ENCODE data around the gene SDK1. TPM values are rescaled to one million over a fixed set of nuclear protein-coding genes. Genes with fewer than 3 reads are reported as not detected.

Gene SDK1
- total RNA-seq, 4 donors from 2014 or later: 1.3 to 5.0 (median 2.0) TPM

GRCh38 chr7:3974329-3974728 lies 673.3 kb downstream of the SDK1 start:
- Histone ChIP-seq H3K27ac (no peak overlapping the region), H3K27me3 (no peaks in the 10 kb centered on the region), H3K36me3 (no peaks in the 10 kb centered on the region), H3K4me3 (replicated peaks in 1 of 3) (no peak overlapping the region), H3K4me1 (no peaks in the 10 kb centered on the region), H3K9me3 (no peaks in the 10 kb centered on the region)
- no peak for DNase-seq
- intact Hi-C loops (cut with DNase I): no loop called here
- WGBS, 2 donors: 93% methylated on average over 19 of the region's 19 CpGs
- TF ChIP-seq POLR2A (IDR thresholded peaks at IDR 0.05) (no peak), CTCF (IDR thresholded peaks at IDR 0.05) (no peak)

GRCh38 chr7:3975371-3975770 lies 674.3 kb downstream of the SDK1 start:
- TF ChIP-seq CTCF (IDR thresholded peaks at IDR 0.05) (no peak), POLR2A (IDR thresholded peaks at IDR 0.05) (no peak)

GRCh38 chr7:3977391-3977790 lies 676.3 kb downstream of the SDK1 start:
- 96 to 99% methylated on average over 9 to 11 of the region's 12 CpGs for WGBS, 2 donors
- Histone ChIP-seq H3K27ac (no peak overlapping the region), H3K36me3 (no peaks in the 10 kb centered on the region), H3K4me1 (no peaks in the 10 kb centered on the region), H3K4me3 (replicated peaks in 1 of 3) (no peak overlapping the region), H3K27me3 (no peaks in the 10 kb centered on the region), H3K9me3 (no peaks in the 10 kb centered on the region)
- TF ChIP-seq POLR2A (IDR thresholded peaks at IDR 0.05) (no peak), CTCF (IDR thresholded peaks at IDR 0.05) (no peak)
- DNase-seq: no peak
- intact Hi-C loops (cut with DNase I): no loop called here

More at GRCh38 chr7:3975371-3975770, 674.3 kb downstream of the SDK1 start:
- no peaks in the 10 kb centered on the region for H3K4me1 ChIP-seq
- H3K27me3 ChIP-seq: no peaks in the 10 kb centered on the region
- H3K36me3 ChIP-seq: no peaks in the 10 kb centered on the region
- H3K27ac ChIP-seq: no peak overlapping the region
- intact Hi-C loops (cut with DNase I): no loop called here
- H3K4me3 ChIP-seq (replicated peaks in 1 of 3): no peak overlapping the region
- no peaks in the 10 kb centered on the region for H3K9me3 ChIP-seq
- DNase-seq: no peak
- 93 to 94% methylated on average over 6 of the region's 6 CpGs for WGBS, 2 donors

GRCh38 chr7:3978839-3979238 lies 677.8 kb downstream of the SDK1 start:
- Histone ChIP-seq H3K4me1 (no peaks in the 10 kb centered on the region), H3K36me3 (no peaks in the 10 kb centered on the region), H3K4me3 (replicated peaks in 1 of 3) (no peak overlapping the region), H3K27ac (no peak overlapping the region), H3K27me3 (no peaks in the 10 kb centered on the region), H3K9me3 (no peaks in the 10 kb centered on the region)
- 80 to 82% methylated on average over 8 of the region's 8 CpGs for WGBS, 2 donors
- DNase-seq: no peak
- intact Hi-C loops (cut with DNase I): no loop called here
- no peak for TF ChIP-seq CTCF (IDR thresholded peaks at IDR 0.05)
- no peak for TF ChIP-seq POLR2A (IDR thresholded peaks at IDR 0.05)

GRCh38 chr7:3979611-3980299 lies 678.7 kb downstream of the SDK1 start:
- no peak for DNase-seq
- intact Hi-C loops (cut with DNase I): no loop called here
- Histone ChIP-seq H3K27ac (no peak overlapping the region), H3K4me1 (no peaks in the 10 kb centered on the region), H3K36me3 (no peaks in the 10 kb centered on the region), H3K4me3 (replicated peaks in 1 of 3) (no peak overlapping the region), H3K27me3 (no peaks in the 10 kb centered on the region), H3K9me3 (no peaks in the 10 kb centered on the region)
- 74 to 86% methylated on average over 5 of the region's 5 CpGs for WGBS, 2 donors
- TF ChIP-seq POLR2A (IDR thresholded peaks at IDR 0.05): no peak
- no peak for TF ChIP-seq CTCF (IDR thresholded peaks at IDR 0.05)
